Panc1 (cell line): ENCODE measurements around the gene CLEC18B. TPM values are rescaled to one million over a fixed set of nuclear protein-coding genes. Genes with fewer than 3 reads are reported as not detected.

ENCODE experiments used
- ATAC-seq: fragments of 200-7000 bp; cut with Tn5 transposase; 2 replicates; pipeline ENCODE4 v1.9.1; 2020; ENCODE audit warnings: mild to moderate bottlenecking, moderate library complexity
- BruUV-seq: library from RNA; stranded (reverse); fragments of 400-500 nt; replicated peaks from 2 replicates; lab custom pipeline; 2021; lab: Mats Ljungman, UMichigan
- CTCF ChIA-PET: fragments of 300-600 bp; sonication (Branson Sonifier 250); formaldehyde crosslinking; loops from one replicate; lab custom pipeline; 2022; ENCODE audit warnings: antibody characterized with exemption; lab: Charles Lee
- POLR2A ChIA-PET: fragments of 300-600 bp; sonication (Branson Sonifier 250); formaldehyde crosslinking; loops from one replicate; lab custom pipeline; 2022; ENCODE audit warnings: antibody characterized with exemption; lab: Charles Lee
- DNase-seq: peaks from one replicate; pipeline ENCODE4 v3.0.0-alpha.2; 2010; ENCODE audit warnings: low read depth, low spot score
- H3K27ac ChIP-seq: 2 replicates; pipeline ENCODE4 v1.5.1; 2011; ENCODE audit warnings: mild to moderate bottlenecking, low read length, inconsistent platforms
- H3K27me3 ChIP-seq: fragments of 200-500 bp; sonication (Bioruptor generic); 2 replicates; pipeline ENCODE4 v1.6.0; 2014; ENCODE audit warnings: low read length, inconsistent platforms; ENCODE audit not compliant: control insufficient read depth, insufficient read depth
- H3K36me3 ChIP-seq: fragments of 200-500 bp; sonication (Bioruptor generic); 2 replicates; pipeline ENCODE4 v1.5.1; 2014; ENCODE audit warnings: inconsistent platforms, mild to moderate bottlenecking, low read length, moderate library complexity; ENCODE audit not compliant: control insufficient read depth, insufficient read depth
- H3K4me1 ChIP-seq: 2 replicates; pipeline ENCODE4 v1.5.1; 2011; ENCODE audit warnings: inconsistent platforms, mild to moderate bottlenecking, low read length, moderate library complexity; ENCODE audit not compliant: control insufficient read depth, insufficient read depth
- H3K4me3 ChIP-seq, 2 experiments: 2 replicates each; pipeline ENCODE4 v1.5.1; 2011 to 2012; ENCODE audit warnings: low read depth in 2 of 2, low read length in 2 of 2, mild to moderate bottlenecking in 2 of 2, inconsistent platforms in 1 of 2, moderate library complexity in 1 of 2
- H3K9me3 ChIP-seq: fragments of 200-500 bp; sonication (Bioruptor generic); 2 replicates; pipeline ENCODE4 v1.5.1; 2014; ENCODE audit warnings: low read depth, mild to moderate bottlenecking, inconsistent platforms, low read length, moderate library complexity; ENCODE audit not compliant: control insufficient read depth, insufficient read depth
- CTCF ChIP-seq: fragments of 450-650 bp; IDR thresholded peaks from 2 replicates; pipeline ENCODE4 v1.5.1; 2017; ENCODE audit warnings: mild to moderate bottlenecking
- POLR2AphosphoS5 ChIP-seq: IDR thresholded peaks from 2 replicates; pipeline ENCODE4 v1.6.1; 2012; ENCODE audit warnings: mild to moderate bottlenecking, low read depth, low read length, moderate library complexity
- REST ChIP-seq, 2 experiments: IDR thresholded peaks; 2 replicates each; pipeline ENCODE4 v1.6.1; 2011 to 2012; ENCODE audit warnings: low read depth in 2 of 2, control low read depth in 1 of 2, low read length in 1 of 2, mild to moderate bottlenecking in 1 of 2, moderate library complexity in 1 of 2; ENCODE audit not compliant: insufficient read depth in 1 of 2
- SIN3A ChIP-seq: IDR thresholded peaks from 2 replicates; pipeline ENCODE4 v1.6.1; 2012; ENCODE audit warnings: low read depth, mild to moderate bottlenecking, low read length, moderate library complexity, borderline replicate concordance; ENCODE audit not compliant: insufficient read depth
- TCF7L2 ChIP-seq: IDR thresholded peaks from 2 replicates; pipeline ENCODE4 v1.6.1; 2011; ENCODE audit warnings: mild to moderate bottlenecking, low read depth, low read length, inconsistent platforms
- in situ Hi-C: cut with HindIII; loops from 2 replicates; pipeline ENCODE4 v1.10.0; 2016; ENCODE audit warnings: low sequenced_read_pairs, low pct_unique_long_range_greater_than_20kb
- intact Hi-C: fragments of 100-400 bp; cut with micrococcal nuclease; formaldehyde crosslinking; loops from one replicate; pipeline ENCODE4 v1.10.0; 2022; ENCODE audit not compliant: unreplicated experiment
- total RNA-seq: library from RNA; stranded (reverse); gene quantifications from one replicate; pipeline ENCODE4 v1.2.1, GENCODE V29; 2021; ENCODE audit not compliant: unreplicated experiment

Gene CLEC18B
- total RNA-seq, 1 experiment from 2014 or later: not detected

- no peak for TF ChIP-seq TCF7L2
- TF ChIP-seq SIN3A: no peak
- no peak for TF ChIP-seq CTCF
- TF ChIP-seq POLR2AphosphoS5: no peak
- TF ChIP-seq REST (IDR thresholded peaks at IDR 0.05; ENCODE audit: insufficient read depth in 1 of 2, low read depth in 2 of 2, low read length in 1 of 2): no peak
- POLR2A ChIA-PET: no interaction called here
Measured at GRCh38 chr16:74439685-74440084, 18.4 kb upstream of the CLEC18B start.

GRCh38 chr16:74438492-74438979 lies 17.3 kb upstream of the CLEC18B start:
- Histone ChIP-seq H3K27ac (no peak overlapping the region), H3K4me3 (no peak overlapping the region), H3K36me3 (no peaks in the 10 kb centered on the region), H3K27me3 (no peaks in the 10 kb centered on the region), H3K9me3 (no peaks in the 10 kb centered on the region), H3K4me1 (no peaks in the 10 kb centered on the region)
- BruUV-seq: no TSS peak
- no peak for ATAC-seq
- CTCF ChIA-PET: no interaction called here
- intact Hi-C loops: no loop called here
- TF ChIP-seq SIN3A (no peak), REST (IDR thresholded peaks at IDR 0.05; ENCODE audit: insufficient read depth in 1 of 2, low read depth in 2 of 2, low read length in 1 of 2) (no peak), POLR2AphosphoS5 (no peak), CTCF (no peak), TCF7L2 (no peak)
- POLR2A ChIA-PET: no interaction called here
- in situ Hi-C loops: no loop called here
- DNase-seq: no peak

More at GRCh38 chr16:74439685-74440084, 18.4 kb upstream of the CLEC18B start:
- in situ Hi-C loops (no loop called here), intact Hi-C loops (no loop called here)
- Histone ChIP-seq H3K9me3 (no peaks in the 10 kb centered on the region), H3K4me3 (no peak overlapping the region), H3K27me3 (no peaks in the 10 kb centered on the region), H3K4me1 (no peaks in the 10 kb centered on the region), H3K36me3 (no peaks in the 10 kb centered on the region), H3K27ac (no peak overlapping the region)
- no peak for ATAC-seq
- CTCF ChIA-PET: no interaction called here
- BruUV-seq: no TSS peak
- no peak for DNase-seq
